Measurements from ENCODE around the gene ZMIZ1. TPM values are rescaled to one million over a fixed set of nuclear protein-coding genes. Genes with fewer than 3 reads are reported as not detected.

The ZMIZ1 gene
- total RNA-seq, 1 experiment from 2014 or later = 28.4 TPM

DNA sequence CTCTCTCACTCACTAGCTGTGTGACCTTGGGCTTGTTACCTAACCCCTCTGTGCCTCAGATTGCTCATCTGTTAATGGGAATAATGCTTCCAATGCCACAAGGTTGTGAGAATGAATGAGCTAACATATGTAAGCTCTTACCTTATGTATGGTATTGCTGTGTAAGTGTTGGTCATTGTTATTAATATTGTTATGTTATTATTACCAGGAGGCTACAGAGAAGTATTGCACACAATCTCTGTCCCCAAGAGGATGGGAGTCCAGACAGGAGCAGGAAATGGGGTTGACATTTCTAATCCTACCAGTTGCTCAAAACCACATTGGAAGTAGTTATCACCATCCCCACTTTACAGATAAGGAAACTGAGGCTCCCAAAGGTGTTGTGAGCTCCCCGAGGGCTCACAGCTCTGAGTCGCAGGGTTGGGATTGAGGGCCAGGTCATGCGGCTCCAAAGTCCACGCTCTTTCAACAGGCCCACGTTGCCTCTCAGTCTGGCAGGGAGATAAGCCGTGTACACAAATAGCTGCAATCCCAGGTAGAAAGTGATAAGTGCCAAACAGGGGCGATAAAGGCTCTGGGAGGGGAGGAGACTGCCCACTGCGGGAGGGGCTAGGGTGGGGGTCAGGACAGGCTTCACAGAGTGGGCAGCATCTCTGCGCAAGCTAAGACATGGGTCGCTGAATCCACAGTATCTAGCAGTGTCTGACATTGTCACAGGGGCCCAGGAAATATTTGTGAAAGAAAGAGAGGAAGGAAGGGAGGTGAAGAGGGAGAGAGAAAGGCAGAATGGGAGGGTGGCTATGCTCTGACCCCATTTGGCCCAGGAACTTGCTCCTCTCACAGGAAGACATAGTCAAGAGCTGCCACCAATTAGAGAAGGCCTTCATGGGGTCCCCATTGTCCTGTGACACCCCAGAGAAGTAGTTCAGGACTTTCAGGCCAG lies 9.6 kb upstream of the ZMIZ1 start:
- CTCF ChIA-PET = no interaction called here

More for the DNA sequence above, 9.6 kb upstream of the ZMIZ1 start:
- Histone ChIP-seq H3K9ac (ENCODE audit: low read length) (no peak overlapping the region), H3K9me3 (ENCODE audit: control insufficient read depth in 1 of 2, insufficient read depth in 1 of 2, low read depth in 1 of 2, low read length in 2 of 2) (no peaks in the 10 kb centered on the region), H3K4me3 (replicated peaks in 1 of 2; ENCODE audit: low read depth in 1 of 2, low read length in 2 of 2) (no peak overlapping the region), H3K27me3 (ENCODE audit: insufficient read depth, low read length) (no peaks in the 10 kb centered on the region), H3K36me3 (ENCODE audit: control insufficient read depth in 1 of 2, insufficient read depth in 2 of 2, low read length in 2 of 2) (no peaks in the 10 kb centered on the region), H3K4me1 (ENCODE audit: control insufficient read depth in 1 of 2, insufficient read depth in 2 of 2, low read length in 2 of 2) (peaks cover 0 to 5% of the 10 kb centered on the region in 2 experiments; a peak in 1 of 4 replicates), H4K20me1 (ENCODE audit: insufficient read depth) (no peaks in the 10 kb centered on the region), H3K4me2 (ENCODE audit: low read length) (no peak overlapping the region), H3K79me2 (ENCODE audit: insufficient read depth, low read length) (no peaks in the 10 kb centered on the region), H3K27ac (ENCODE audit: low read depth, low read length) (no peak overlapping the region), H3K9me2 (ENCODE audit: insufficient read depth) (no peaks in the 10 kb centered on the region), H2AFZ (ENCODE audit: low read depth, low read length, poor library complexity, severe bottlenecking) (no peak overlapping the region)
- DNase-seq (ENCODE audit: low read depth, low spot score) = no peak
- ChIA-PET POLR2A (no interaction called here), RAD21 (ENCODE audit: low non-redundant PET in 1 of 2, low total read pairs in 2 of 2, uncharacterized antibody in 2 of 2, unreplicated experiment in 2 of 2) (interaction anchor here in 1 of 2 experiments (1.1 kb wide), 1 partner anchor 20 kb away, joined by 3 read pairs; no protein-coding TSS in a partner anchor)
- intact Hi-C loops (cut with micrococcal nuclease) = no loop called here
- no TSS peak for BruUV-seq (replicated peaks)
- no peak for ATAC-seq
- TF ChIP-seq RAD21 (IDR thresholded peaks at IDR 0.05; ENCODE audit: low read depth) (no peak), EGR1 (IDR thresholded peaks at IDR 0.05; ENCODE audit: low read depth) (no peak), SRF (IDR thresholded peaks at IDR 0.05; ENCODE audit: low read depth) (no peak), EZH2phosphoT487 (IDR thresholded peaks at IDR 0.05; ENCODE audit: borderline replicate concordance) (no peak), EZH2 (IDR thresholded peaks at IDR 0.05) (no peak), SP1 (IDR thresholded peaks at IDR 0.05; ENCODE audit: low read depth) (no peak), ZNF274 (IDR thresholded peaks at IDR 0.05; ENCODE audit: low read depth, low read length) (no peak), POLR2AphosphoS5 (IDR thresholded peaks at IDR 0.05; ENCODE audit: low read depth, low read length) (no peak)
- TF ChIP-seq, protein P1, sequence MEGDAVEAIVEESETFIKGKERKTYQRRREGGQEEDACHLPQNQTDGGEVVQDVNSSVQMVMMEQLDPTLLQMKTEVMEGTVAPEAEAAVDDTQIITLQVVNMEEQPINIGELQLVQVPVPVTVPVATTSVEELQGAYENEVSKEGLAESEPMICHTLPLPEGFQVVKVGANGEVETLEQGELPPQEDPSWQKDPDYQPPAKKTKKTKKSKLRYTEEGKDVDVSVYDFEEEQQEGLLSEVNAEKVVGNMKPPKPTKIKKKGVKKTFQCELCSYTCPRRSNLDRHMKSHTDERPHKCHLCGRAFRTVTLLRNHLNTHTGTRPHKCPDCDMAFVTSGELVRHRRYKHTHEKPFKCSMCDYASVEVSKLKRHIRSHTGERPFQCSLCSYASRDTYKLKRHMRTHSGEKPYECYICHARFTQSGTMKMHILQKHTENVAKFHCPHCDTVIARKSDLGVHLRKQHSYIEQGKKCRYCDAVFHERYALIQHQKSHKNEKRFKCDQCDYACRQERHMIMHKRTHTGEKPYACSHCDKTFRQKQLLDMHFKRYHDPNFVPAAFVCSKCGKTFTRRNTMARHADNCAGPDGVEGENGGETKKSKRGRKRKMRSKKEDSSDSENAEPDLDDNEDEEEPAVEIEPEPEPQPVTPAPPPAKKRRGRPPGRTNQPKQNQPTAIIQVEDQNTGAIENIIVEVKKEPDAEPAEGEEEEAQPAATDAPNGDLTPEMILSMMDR (IDR thresholded peaks at IDR 0.05 in 2 of 3, conservative IDR thresholded peaks at IDR 0.05 in 1 of 3; ENCODE audit: borderline replicate concordance in 1 of 3, insufficient read depth in 1 of 3, low read depth in 2 of 3, low read length in 2 of 3) = no peak
- TF ChIP-seq, protein P2, sequence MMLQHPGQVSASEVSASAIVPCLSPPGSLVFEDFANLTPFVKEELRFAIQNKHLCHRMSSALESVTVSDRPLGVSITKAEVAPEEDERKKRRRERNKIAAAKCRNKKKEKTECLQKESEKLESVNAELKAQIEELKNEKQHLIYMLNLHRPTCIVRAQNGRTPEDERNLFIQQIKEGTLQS (IDR thresholded peaks at IDR 0.05) = no peak
- TF ChIP-seq, protein P3, sequence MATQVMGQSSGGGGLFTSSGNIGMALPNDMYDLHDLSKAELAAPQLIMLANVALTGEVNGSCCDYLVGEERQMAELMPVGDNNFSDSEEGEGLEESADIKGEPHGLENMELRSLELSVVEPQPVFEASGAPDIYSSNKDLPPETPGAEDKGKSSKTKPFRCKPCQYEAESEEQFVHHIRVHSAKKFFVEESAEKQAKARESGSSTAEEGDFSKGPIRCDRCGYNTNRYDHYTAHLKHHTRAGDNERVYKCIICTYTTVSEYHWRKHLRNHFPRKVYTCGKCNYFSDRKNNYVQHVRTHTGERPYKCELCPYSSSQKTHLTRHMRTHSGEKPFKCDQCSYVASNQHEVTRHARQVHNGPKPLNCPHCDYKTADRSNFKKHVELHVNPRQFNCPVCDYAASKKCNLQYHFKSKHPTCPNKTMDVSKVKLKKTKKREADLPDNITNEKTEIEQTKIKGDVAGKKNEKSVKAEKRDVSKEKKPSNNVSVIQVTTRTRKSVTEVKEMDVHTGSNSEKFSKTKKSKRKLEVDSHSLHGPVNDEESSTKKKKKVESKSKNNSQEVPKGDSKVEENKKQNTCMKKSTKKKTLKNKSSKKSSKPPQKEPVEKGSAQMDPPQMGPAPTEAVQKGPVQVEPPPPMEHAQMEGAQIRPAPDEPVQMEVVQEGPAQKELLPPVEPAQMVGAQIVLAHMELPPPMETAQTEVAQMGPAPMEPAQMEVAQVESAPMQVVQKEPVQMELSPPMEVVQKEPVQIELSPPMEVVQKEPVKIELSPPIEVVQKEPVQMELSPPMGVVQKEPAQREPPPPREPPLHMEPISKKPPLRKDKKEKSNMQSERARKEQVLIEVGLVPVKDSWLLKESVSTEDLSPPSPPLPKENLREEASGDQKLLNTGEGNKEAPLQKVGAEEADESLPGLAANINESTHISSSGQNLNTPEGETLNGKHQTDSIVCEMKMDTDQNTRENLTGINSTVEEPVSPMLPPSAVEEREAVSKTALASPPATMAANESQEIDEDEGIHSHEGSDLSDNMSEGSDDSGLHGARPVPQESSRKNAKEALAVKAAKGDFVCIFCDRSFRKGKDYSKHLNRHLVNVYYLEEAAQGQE (IDR thresholded peaks at IDR 0.05; ENCODE audit: low read depth) = no peak
- TF ChIP-seq, protein P4, sequence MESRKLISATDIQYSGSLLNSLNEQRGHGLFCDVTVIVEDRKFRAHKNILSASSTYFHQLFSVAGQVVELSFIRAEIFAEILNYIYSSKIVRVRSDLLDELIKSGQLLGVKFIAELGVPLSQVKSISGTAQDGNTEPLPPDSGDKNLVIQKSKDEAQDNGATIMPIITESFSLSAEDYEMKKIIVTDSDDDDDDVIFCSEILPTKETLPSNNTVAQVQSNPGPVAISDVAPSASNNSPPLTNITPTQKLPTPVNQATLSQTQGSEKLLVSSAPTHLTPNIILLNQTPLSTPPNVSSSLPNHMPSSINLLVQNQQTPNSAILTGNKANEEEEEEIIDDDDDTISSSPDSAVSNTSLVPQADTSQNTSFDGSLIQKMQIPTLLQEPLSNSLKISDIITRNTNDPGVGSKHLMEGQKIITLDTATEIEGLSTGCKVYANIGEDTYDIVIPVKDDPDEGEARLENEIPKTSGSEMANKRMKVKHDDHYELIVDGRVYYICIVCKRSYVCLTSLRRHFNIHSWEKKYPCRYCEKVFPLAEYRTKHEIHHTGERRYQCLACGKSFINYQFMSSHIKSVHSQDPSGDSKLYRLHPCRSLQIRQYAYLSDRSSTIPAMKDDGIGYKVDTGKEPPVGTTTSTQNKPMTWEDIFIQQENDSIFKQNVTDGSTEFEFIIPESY (IDR thresholded peaks at IDR 0.05; ENCODE audit: extremely low read depth, insufficient replicate concordance, low read length) = no peak
